GM18498 (cell line): ENCODE data around the gene OR5B21.

Source experiments
- ATAC-seq: cut with Tn5 transposase; IDR thresholded peaks from one replicate; pipeline ENCODE4 v1.9.1; 2021; ENCODE audit warnings: mild to moderate bottlenecking, moderate library complexity; ENCODE audit not compliant: unreplicated experiment

Gene OR5B21

DNA sequence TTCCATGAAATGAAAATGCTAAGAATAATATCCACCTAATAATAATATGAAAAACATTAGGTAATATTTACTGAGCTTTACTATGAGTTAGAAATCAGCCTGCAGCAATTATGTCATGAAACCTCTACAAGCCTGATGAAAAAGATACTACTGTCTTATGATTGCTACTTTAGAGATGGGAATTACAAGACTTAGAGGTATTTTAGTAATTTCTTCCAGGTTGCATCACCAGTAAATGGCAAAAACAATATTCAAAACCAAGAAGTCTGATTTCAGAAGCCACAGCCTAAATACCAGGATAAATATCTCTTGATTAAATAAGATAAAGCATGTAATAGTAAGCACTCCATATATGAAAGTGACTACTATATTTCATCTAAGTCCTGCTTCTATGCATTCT, 13.8 kb downstream of the OR5B21 start:
- ATAC-seq: no peak

GRCh38 chr11:58493676-58494075, 14.2 kb downstream of the OR5B21 start:
- no peak for ATAC-seq

- ATAC-seq: no peak
Measured at GRCh38 chr11:58490827-58491226, 17.1 kb downstream of the OR5B21 start.

GRCh38 chr11:58487170-58487569, 20.7 kb downstream of the OR5B21 start:
- ATAC-seq: no peak

GRCh38 chr11:58485961-58486360, 21.9 kb downstream of the OR5B21 start:
- ATAC-seq: no peak

DNA sequence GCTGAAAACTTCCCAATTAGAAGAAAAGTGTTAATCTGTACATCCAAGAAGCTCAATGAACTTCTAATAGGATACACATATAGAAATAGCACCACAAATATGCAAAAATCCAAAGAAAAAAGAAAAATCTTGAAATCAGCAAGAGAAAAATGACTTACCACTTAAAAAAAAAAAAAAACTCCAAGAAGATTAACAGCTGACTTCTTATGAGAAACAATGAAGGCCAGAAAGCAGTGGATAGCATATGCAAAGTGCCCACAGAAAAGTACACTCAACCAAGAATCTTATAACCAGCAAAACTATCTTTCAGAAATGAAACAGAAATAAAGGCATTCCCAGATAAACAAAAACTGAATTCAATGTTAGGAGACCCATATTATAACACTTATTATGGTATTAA, 36.0 kb downstream of the OR5B21 start:
- ATAC-seq: no peak

GRCh38 chr11:58466293-58466692, 41.6 kb downstream of the OR5B21 start:
- no peak for ATAC-seq

GRCh38 chr11:58465690-58466089, 42.2 kb downstream of the OR5B21 start:
- ATAC-seq: no peak
